CD4-positive, alpha-beta T cell treated with Interleukin-15 for 4 hours (primary cell): ENCODE data around the gene NRIP1.

Experiments
- DNase-seq: peaks from one replicate; pipeline ENCODE4 v3.0.0-alpha.2; 2020; ENCODE audit warnings: low spot score

NRIP1 gene

GRCh38 chr21:15006594-15007230 is 58.1 kb downstream of the NRIP1 start:
- no peak for DNase-seq

GRCh38 chr21:15005391-15005790 is 59.4 kb downstream of the NRIP1 start:
- DNase-seq: no peak

- no peak for DNase-seq
Measured at GRCh38 chr21:15004721-15005370, 60.0 kb downstream of the NRIP1 start.

GRCh38 chr21:15003463-15004135 is 61.2 kb downstream of the NRIP1 start:
- no peak for DNase-seq

GRCh38 chr21:15001857-15002606 is 62.8 kb downstream of the NRIP1 start:
- DNase-seq: no peak

- DNase-seq: no peak
Measured at GRCh38 chr21:15001113-15001512, 63.7 kb downstream of the NRIP1 start.

- DNase-seq: no peak
Measured at GRCh38 chr21:15000081-15000480, 64.7 kb downstream of the NRIP1 start.

- DNase-seq: no peak
Measured at GRCh38 chr21:14998784-14999183, 66.0 kb downstream of the NRIP1 start.

GRCh38 chr21:14998336-14998735 is 66.5 kb downstream of the NRIP1 start:
- no peak for DNase-seq

- DNase-seq: no peak
Measured at GRCh38 chr21:14995695-14996490, 68.9 kb downstream of the NRIP1 start.

GRCh38 chr21:14995226-14995625 is 69.6 kb downstream of the NRIP1 start:
- no peak for DNase-seq

- no peak for DNase-seq
Measured at GRCh38 chr21:14993115-14993514, 71.7 kb downstream of the NRIP1 start.

GRCh38 chr21:14991957-14992356 is 72.8 kb downstream of the NRIP1 start:
- DNase-seq: no peak

- DNase-seq: no peak
Measured at GRCh38 chr21:14989359-14989758, 75.4 kb downstream of the NRIP1 start.

- DNase-seq: no peak
Measured at GRCh38 chr21:14988760-14989159, 76.0 kb downstream of the NRIP1 start.

GRCh38 chr21:14987370-14988170 is 77.2 kb downstream of the NRIP1 start:
- no peak for DNase-seq

GRCh38 chr21:14985306-14985705 is 79.5 kb downstream of the NRIP1 start:
- no peak for DNase-seq

GRCh38 chr21:14982336-14982735 is 82.5 kb downstream of the NRIP1 start:
- no peak for DNase-seq

- DNase-seq: no peak
Measured at GRCh38 chr21:14981246-14981645, 83.6 kb downstream of the NRIP1 start.

- DNase-seq: no peak
Measured at GRCh38 chr21:14979264-14979663, 85.5 kb downstream of the NRIP1 start.

- no peak for DNase-seq
Measured at GRCh38 chr21:14977814-14978213, 87.0 kb downstream of the NRIP1 start.
